D721Med (cell line): Measurements from ENCODE around the gene UBE4A.
A peak's percentile ranks its signal among the peaks of the same experiment; 100 is the strongest.
"Not testable (repeated sequence)": the region's sequence is repeated elsewhere in the genome, so short reads cannot be mapped to it uniquely, and the experiment has no call there.

Source experiments
- DNase-seq: peaks from one replicate; pipeline ENCODE4 v3.0.0; 2011; ENCODE audit warnings: low spot score; ENCODE audit not compliant: insufficient read length
- FAIRE-seq: peaks from 2 replicates; lab custom pipeline; 2011; peaks lifted over from hg19 to GRCh38; lab: Jason Lieb, UNC
- CTCF ChIP-seq: IDR thresholded peaks from 2 replicates; pipeline ENCODE4 v1.5.1; 2012; ENCODE audit warnings: mild to moderate bottlenecking, control low read depth; ENCODE audit not compliant: insufficient read depth; ENCODE audit errors: missing control alignments

Gene UBE4A

DNA sequence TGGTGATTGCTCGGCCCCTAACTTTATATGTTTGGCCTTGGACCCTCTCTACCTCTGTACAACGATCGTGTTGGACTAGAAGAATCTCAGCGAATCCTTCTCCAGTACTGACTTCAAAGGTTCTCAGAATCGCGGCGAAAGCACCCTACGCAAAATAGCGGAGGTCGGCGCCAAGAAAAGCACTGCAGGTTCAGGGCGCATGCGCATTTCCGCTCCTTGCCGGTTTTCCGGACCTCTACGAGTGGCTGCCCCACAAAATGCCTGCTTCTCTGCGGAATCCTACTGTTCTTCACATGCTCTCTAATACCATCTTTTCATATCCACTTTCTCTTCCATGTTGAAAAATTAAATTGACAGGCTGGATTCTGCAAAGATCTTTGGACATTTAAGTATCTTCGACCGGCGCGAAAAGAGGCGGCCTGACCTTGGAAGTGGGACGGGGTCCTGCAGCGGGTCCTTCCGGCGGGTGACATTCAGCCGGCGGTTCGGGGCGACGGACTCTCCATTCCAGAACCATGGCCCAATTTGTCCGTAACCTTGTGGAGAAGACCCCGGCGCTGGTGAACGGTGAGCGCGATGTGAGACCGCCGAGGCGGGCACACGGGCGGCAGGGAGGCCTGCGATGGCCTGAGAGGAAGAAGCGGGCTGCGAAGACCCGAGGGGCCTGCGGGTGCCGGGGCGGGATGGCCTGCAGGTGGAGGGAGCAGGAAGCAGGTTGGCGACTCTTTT is 41.9 kb downstream of the UBE4A start, which contains the start of gene ATP5MG:
Gene ATP5MG, plus strand, starts transcription at position 456 of the 729 bp plus-strand sequence. Its CDS starts 60 bp downstream, at position 516.
- DNase-seq, result peak; percentile 53
- TF ChIP-seq CTCF, result no peak
- no peak for FAIRE-seq

DNA sequence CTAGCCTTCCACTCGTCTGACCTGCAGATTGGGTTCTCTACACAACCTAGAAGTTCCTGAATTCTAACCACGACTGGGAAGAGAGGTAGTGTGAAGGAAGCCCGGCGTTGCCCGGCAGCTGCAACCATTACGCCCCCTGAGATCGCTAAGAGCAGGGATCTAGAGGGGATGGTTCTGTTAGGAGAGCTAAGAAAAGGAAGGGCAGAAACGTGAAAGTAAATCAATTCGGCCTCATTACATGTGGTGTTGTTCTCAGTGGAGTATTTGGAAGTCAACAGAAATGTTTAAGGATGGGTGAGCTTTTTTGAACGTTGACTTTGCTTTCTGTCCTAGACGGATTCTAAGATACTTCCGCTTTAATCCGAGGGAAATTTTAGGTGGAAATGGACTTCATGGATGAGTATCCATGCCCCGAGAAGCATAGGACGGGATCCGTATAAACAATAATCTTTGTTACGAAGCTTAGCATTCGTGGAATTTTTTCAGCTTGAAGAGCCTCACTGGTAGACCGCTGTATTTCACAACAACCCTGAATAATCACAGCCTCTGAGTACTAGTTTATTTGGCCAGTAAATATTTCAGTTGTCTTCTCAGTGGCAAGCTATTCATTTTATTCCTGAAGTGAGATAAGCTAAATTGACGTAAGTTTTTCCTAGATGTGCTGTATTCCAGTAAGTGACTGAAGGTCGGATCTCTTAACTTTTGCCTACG is 42.6 kb downstream of the UBE4A start:
- TF ChIP-seq CTCF, result no peak
- DNase-seq, result no peak
- no peak for FAIRE-seq

GRCh38 chr11:118402594-118402993 is 43.2 kb downstream of the UBE4A start:
- not testable (repeated sequence) for DNase-seq

GRCh38 chr11:118406599-118407166 is 47.3 kb downstream of the UBE4A start:
- FAIRE-seq, result no peak
- DNase-seq, result no peak
- no peak for TF ChIP-seq CTCF

More at GRCh38 chr11:118402594-118402993, 43.2 kb downstream of the UBE4A start:
- not testable (repeated sequence) for FAIRE-seq

- no peak for FAIRE-seq
- TF ChIP-seq CTCF, result no peak
These were observed 50.8 kb downstream of the UBE4A start for GRCh38 chr11:118410055-118410745.

GRCh38 chr11:118411530-118411929 is 52.1 kb downstream of the UBE4A start:
- no peak for DNase-seq
- TF ChIP-seq CTCF, result no peak
- FAIRE-seq, result no peak

More at GRCh38 chr11:118410055-118410745, 50.8 kb downstream of the UBE4A start:
- no peak for DNase-seq

- no peak for FAIRE-seq
- TF ChIP-seq CTCF, result no peak
- no peak for DNase-seq
These were observed 53.5 kb downstream of the UBE4A start for GRCh38 chr11:118412921-118413320.
